ENCODE data around the gene DST.

The DST gene

GRCh38 chr6:56688521-56688920, 45.8 kb upstream of the DST start:
- no peaks in the 10 kb centered on the region for H3F3A ChIP-seq (ENCODE audit: low read depth)

DNA sequence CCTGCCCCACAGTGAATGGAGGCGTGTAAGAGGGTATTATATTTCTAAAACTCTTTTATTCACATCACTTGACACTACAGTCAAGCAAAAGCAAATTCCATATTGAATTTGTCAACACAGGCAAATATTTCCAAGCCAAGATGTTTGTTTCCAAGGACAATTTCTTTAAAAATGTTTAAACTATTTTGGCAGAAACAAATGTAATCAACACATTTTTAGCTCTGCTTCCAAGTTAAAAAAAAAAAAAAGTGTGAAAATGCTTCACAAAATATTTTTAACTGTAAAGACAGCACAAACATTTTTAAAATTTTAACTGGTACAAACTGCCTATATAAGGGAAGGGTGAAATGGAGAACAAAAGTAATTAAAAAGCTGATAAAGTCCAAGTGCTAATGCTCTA, 44.9 kb upstream of the DST start:
- no peaks in the 10 kb centered on the region for H3K79me2 ChIP-seq (ENCODE audit: insufficient read depth, low read length)
- H3K27me3 ChIP-seq (ENCODE audit: insufficient read depth, low read length, poor library complexity, severe bottlenecking), result no peaks in the 10 kb centered on the region

More at GRCh38 chr6:56688521-56688920, 45.8 kb upstream of the DST start:
- no peaks in the 10 kb centered on the region for H3K36me3 ChIP-seq (ENCODE audit: insufficient read depth, low read length)
- no peak for TF ChIP-seq CTCF (conservative IDR thresholded peaks at IDR 0.05; ENCODE audit: low read length)
- no peaks in the 10 kb centered on the region for H4K20me1 ChIP-seq (ENCODE audit: insufficient read depth, low read length, poor library complexity, severe bottlenecking)
- H3K4me2 ChIP-seq (ENCODE audit: low read depth, low read length, poor library complexity, severe bottlenecking), result no peak overlapping the region
- no peaks in the 10 kb centered on the region for H3K79me2 ChIP-seq (ENCODE audit: insufficient read depth, low read length)
- no peak overlapping the region for H2AFZ ChIP-seq (ENCODE audit: low read length)
- H3K9me2 ChIP-seq (replicated peaks; ENCODE audit: low read depth, low read length), result no peaks in the 10 kb centered on the region
- no peak overlapping the region for H3K4me3 ChIP-seq (ENCODE audit: low read length, poor library complexity, severe bottlenecking)
- no peaks in the 10 kb centered on the region for H3K4me1 ChIP-seq (ENCODE audit: insufficient read depth, low read length, poor library complexity, severe bottlenecking)
- H3K27me3 ChIP-seq (ENCODE audit: insufficient read depth, low read length, poor library complexity, severe bottlenecking), result no peaks in the 10 kb centered on the region
- H3K9me3 ChIP-seq (ENCODE audit: insufficient read depth, low read depth, low read length), result no peaks in the 10 kb centered on the region
- no peak overlapping the region for H3K9ac ChIP-seq (ENCODE audit: low read depth, low read length, poor library complexity, severe bottlenecking)

DNA sequence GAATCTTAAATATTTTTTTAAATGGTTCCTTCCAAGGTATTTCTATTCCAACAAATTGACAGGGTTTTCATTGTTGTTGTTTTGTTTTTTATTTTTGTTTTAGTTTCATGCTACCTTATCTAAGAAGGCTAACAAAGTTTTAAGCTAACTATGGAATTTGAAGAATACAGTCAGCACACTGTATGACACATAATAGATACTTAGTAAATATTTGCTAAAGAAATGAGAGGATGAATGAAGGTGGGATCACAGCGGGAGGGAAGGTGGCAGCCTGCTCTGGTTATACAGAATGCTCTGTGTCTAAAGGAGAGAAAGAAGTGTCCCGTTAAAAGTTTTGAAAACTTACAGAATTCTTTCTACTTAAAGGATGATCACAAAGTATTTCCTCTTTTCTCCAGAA, 43.7 kb upstream of the DST start:
- H3K4me2 ChIP-seq (ENCODE audit: low read depth, low read length, poor library complexity, severe bottlenecking), result no peak overlapping the region
- no peaks in the 10 kb centered on the region for H3K9me3 ChIP-seq (ENCODE audit: insufficient read depth, low read depth, low read length)
- H4K20me1 ChIP-seq (ENCODE audit: insufficient read depth, low read length, poor library complexity, severe bottlenecking), result no peaks in the 10 kb centered on the region
- H3K4me1 ChIP-seq (ENCODE audit: insufficient read depth, low read length, poor library complexity, severe bottlenecking), result no peaks in the 10 kb centered on the region
- H3K36me3 ChIP-seq (ENCODE audit: insufficient read depth, low read length), result no peaks in the 10 kb centered on the region
- no peak overlapping the region for H2AFZ ChIP-seq (ENCODE audit: low read length)
- no peaks in the 10 kb centered on the region for H3K9me2 ChIP-seq (replicated peaks; ENCODE audit: low read depth, low read length)
- H3K27me3 ChIP-seq (ENCODE audit: insufficient read depth, low read length, poor library complexity, severe bottlenecking), result no peaks in the 10 kb centered on the region
- H3K9ac ChIP-seq (ENCODE audit: low read depth, low read length, poor library complexity, severe bottlenecking), result no peak overlapping the region
- TF ChIP-seq CTCF (conservative IDR thresholded peaks at IDR 0.05; ENCODE audit: low read length) (no peak), EZH2phosphoT487 (IDR thresholded peaks at IDR 0.05; ENCODE audit: borderline replicate concordance) (no peak)
- no peak overlapping the region for H3K4me3 ChIP-seq (ENCODE audit: low read length, poor library complexity, severe bottlenecking)
- H3F3A ChIP-seq (ENCODE audit: low read depth), result no peaks in the 10 kb centered on the region
- no peaks in the 10 kb centered on the region for H3K79me2 ChIP-seq (ENCODE audit: insufficient read depth, low read length)

More for the DNA sequence above, 44.9 kb upstream of the DST start:
- no peaks in the 10 kb centered on the region for H3F3A ChIP-seq (ENCODE audit: low read depth)
- H3K9me2 ChIP-seq (replicated peaks; ENCODE audit: low read depth, low read length), result no peaks in the 10 kb centered on the region
- TF ChIP-seq CTCF (conservative IDR thresholded peaks at IDR 0.05; ENCODE audit: low read length), result no peak
- no peak for TF ChIP-seq EZH2phosphoT487 (IDR thresholded peaks at IDR 0.05; ENCODE audit: borderline replicate concordance)
- H3K4me2 ChIP-seq (ENCODE audit: low read depth, low read length, poor library complexity, severe bottlenecking), result no peak overlapping the region
- H3K4me3 ChIP-seq (ENCODE audit: low read length, poor library complexity, severe bottlenecking), result no peak overlapping the region
- H3K9ac ChIP-seq (ENCODE audit: low read depth, low read length, poor library complexity, severe bottlenecking), result no peak overlapping the region
- H4K20me1 ChIP-seq (ENCODE audit: insufficient read depth, low read length, poor library complexity, severe bottlenecking), result no peaks in the 10 kb centered on the region
- H2AFZ ChIP-seq (ENCODE audit: low read length), result no peak overlapping the region
- no peaks in the 10 kb centered on the region for H3K9me3 ChIP-seq (ENCODE audit: insufficient read depth, low read depth, low read length)
- H3K4me1 ChIP-seq (ENCODE audit: insufficient read depth, low read length, poor library complexity, severe bottlenecking), result no peaks in the 10 kb centered on the region
- H3K36me3 ChIP-seq (ENCODE audit: insufficient read depth, low read length), result no peaks in the 10 kb centered on the region

All from Loucy (cell line).